B cell (primary cell): ENCODE data around the gene FAM151A.

Experiments
- EZH2 ChIP-seq: IDR thresholded peaks from 2 replicates; pipeline ENCODE4 v1.6.1; 2012; ENCODE audit warnings: borderline replicate concordance, low read depth, mild to moderate bottlenecking, moderate library complexity, low read length; ENCODE audit not compliant: insufficient read depth, poor library complexity, severe bottlenecking
- TF ChIP-seq, protein P1 (sequence below): fragments of 200-600 bp; IDR thresholded peaks from one replicate; pipeline ENCODE4 v1.8.0; 2022; ENCODE audit warnings: antibody characterized with exemption, mild to moderate bottlenecking

DNA sequence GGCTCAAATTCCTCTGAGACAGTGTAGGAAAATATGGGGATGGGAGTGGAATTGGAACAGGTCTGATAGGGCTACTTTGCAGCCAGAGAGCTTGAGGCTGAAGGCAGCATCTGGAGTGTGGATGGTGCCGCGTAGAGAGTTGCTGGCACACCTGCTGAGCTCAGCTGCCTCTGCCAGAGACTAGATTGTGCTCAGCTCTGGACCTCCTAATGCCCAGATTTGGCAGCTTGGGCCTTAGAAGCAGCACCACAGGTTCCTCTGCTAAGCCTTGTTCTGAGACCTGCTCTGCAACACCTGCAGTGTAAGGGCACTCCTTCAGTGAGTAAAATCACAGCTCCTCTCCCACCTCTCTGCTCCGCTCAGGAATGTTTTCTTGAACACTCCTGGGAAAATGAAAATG lies 52.0 kb downstream of the FAM151A start:
- no peak for TF ChIP-seq EZH2
- TF ChIP-seq, protein P1, sequence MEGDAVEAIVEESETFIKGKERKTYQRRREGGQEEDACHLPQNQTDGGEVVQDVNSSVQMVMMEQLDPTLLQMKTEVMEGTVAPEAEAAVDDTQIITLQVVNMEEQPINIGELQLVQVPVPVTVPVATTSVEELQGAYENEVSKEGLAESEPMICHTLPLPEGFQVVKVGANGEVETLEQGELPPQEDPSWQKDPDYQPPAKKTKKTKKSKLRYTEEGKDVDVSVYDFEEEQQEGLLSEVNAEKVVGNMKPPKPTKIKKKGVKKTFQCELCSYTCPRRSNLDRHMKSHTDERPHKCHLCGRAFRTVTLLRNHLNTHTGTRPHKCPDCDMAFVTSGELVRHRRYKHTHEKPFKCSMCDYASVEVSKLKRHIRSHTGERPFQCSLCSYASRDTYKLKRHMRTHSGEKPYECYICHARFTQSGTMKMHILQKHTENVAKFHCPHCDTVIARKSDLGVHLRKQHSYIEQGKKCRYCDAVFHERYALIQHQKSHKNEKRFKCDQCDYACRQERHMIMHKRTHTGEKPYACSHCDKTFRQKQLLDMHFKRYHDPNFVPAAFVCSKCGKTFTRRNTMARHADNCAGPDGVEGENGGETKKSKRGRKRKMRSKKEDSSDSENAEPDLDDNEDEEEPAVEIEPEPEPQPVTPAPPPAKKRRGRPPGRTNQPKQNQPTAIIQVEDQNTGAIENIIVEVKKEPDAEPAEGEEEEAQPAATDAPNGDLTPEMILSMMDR = no peak
